ENCODE measurements around the gene AS3MT.
"Not testable (repeated sequence)": the region's sequence is repeated elsewhere in the genome, so short reads cannot be mapped to it uniquely, and the experiment has no call there.

AS3MT gene

GRCh38 chr10:102917962-102918816, 48.9 kb downstream of the AS3MT start, which contains the start of gene CNNM2:
CNNM2 (plus strand) TSS chr10:102918294; CDS start chr10:102918481, 187 bp downstream.
- peak; percentile 99 for DNase-seq (ENCODE audit: low read depth)
- H3K4me3 ChIP-seq (ENCODE audit: low read depth, low read length): peak within 1 kb of the TSS; percentile 81

- no peak for DNase-seq (ENCODE audit: low read depth)
Measured at GRCh38 chr10:102918817-102919245, 49.6 kb downstream of the AS3MT start.

GRCh38 chr10:102919246-102919959, 50.1 kb downstream of the AS3MT start:
- H3K4me3 ChIP-seq (ENCODE audit: low read depth, low read length): peak overlapping the region; percentile 81
- no peak for DNase-seq (ENCODE audit: low read depth)

More at GRCh38 chr10:102918817-102919245, 49.6 kb downstream of the AS3MT start:
- H3K4me3 ChIP-seq (ENCODE audit: low read depth, low read length): peak overlapping the region; percentile 81

- H3K4me3 ChIP-seq (ENCODE audit: low read depth, low read length): no peak overlapping the region
- no peak for DNase-seq (ENCODE audit: low read depth)
Measured at GRCh38 chr10:102919992-102920739, 50.9 kb downstream of the AS3MT start.

GRCh38 chr10:102923601-102924000, 54.3 kb downstream of the AS3MT start:
- H3K4me3 ChIP-seq (ENCODE audit: low read depth, low read length): no peak overlapping the region
- DNase-seq (ENCODE audit: low read depth): no peak

GRCh38 chr10:102926842-102927241, 57.6 kb downstream of the AS3MT start:
- DNase-seq (ENCODE audit: low read depth): no peak
- no peak overlapping the region for H3K4me3 ChIP-seq (ENCODE audit: low read depth, low read length)

- DNase-seq (ENCODE audit: low read depth): no peak
- H3K4me3 ChIP-seq (ENCODE audit: low read depth, low read length): no peak overlapping the region
Measured at GRCh38 chr10:102927311-102928010, 58.2 kb downstream of the AS3MT start.

GRCh38 chr10:102928442-102928841, 59.2 kb downstream of the AS3MT start:
- not testable (repeated sequence) for H3K4me3 ChIP-seq (ENCODE audit: low read depth, low read length); DNase-seq (ENCODE audit: low read depth)

GRCh38 chr10:102930720-102931119, 61.5 kb downstream of the AS3MT start:
- no peak for DNase-seq (ENCODE audit: low read depth)
- no peak overlapping the region for H3K4me3 ChIP-seq (ENCODE audit: low read depth, low read length)

GRCh38 chr10:102931643-102932042, 62.4 kb downstream of the AS3MT start:
- H3K4me3 ChIP-seq (ENCODE audit: low read depth, low read length): no peak overlapping the region
- no peak for DNase-seq (ENCODE audit: low read depth)

- no peak overlapping the region for H3K4me3 ChIP-seq (ENCODE audit: low read depth, low read length)
- DNase-seq (ENCODE audit: low read depth): no peak
Measured at GRCh38 chr10:102935505-102935904, 66.2 kb downstream of the AS3MT start.

GRCh38 chr10:102935939-102936605, 66.8 kb downstream of the AS3MT start:
- no peak overlapping the region for H3K4me3 ChIP-seq (ENCODE audit: low read depth, low read length)

GRCh38 chr10:102941401-102941800, 72.1 kb downstream of the AS3MT start:
- no peak overlapping the region for H3K4me3 ChIP-seq (ENCODE audit: low read depth, low read length)
- no peak for DNase-seq (ENCODE audit: low read depth)

More at GRCh38 chr10:102935939-102936605, 66.8 kb downstream of the AS3MT start:
- DNase-seq (ENCODE audit: low read depth): no peak

- H3K4me3 ChIP-seq (ENCODE audit: low read depth, low read length): no peak overlapping the region
- no peak for DNase-seq (ENCODE audit: low read depth)
Measured at GRCh38 chr10:102945449-102945848, 76.2 kb downstream of the AS3MT start.

- H3K4me3 ChIP-seq (ENCODE audit: low read depth, low read length): no peak overlapping the region
- DNase-seq (ENCODE audit: low read depth): no peak
Measured at GRCh38 chr10:102945962-102946361, 76.7 kb downstream of the AS3MT start.

GRCh38 chr10:102946992-102947391, 77.7 kb downstream of the AS3MT start:
- no peak overlapping the region for H3K4me3 ChIP-seq (ENCODE audit: low read depth, low read length)
- DNase-seq (ENCODE audit: low read depth): no peak

- DNase-seq (ENCODE audit: low read depth): no peak
- H3K4me3 ChIP-seq (ENCODE audit: low read depth, low read length): no peak overlapping the region
Measured at GRCh38 chr10:102948176-102948575, 78.9 kb downstream of the AS3MT start.

- DNase-seq (ENCODE audit: low read depth): no peak
- no peak overlapping the region for H3K4me3 ChIP-seq (ENCODE audit: low read depth, low read length)
Measured at GRCh38 chr10:102948786-102949185, 79.5 kb downstream of the AS3MT start.

- no peak for DNase-seq (ENCODE audit: low read depth)
- H3K4me3 ChIP-seq (ENCODE audit: low read depth, low read length): no peak overlapping the region
Measured at GRCh38 chr10:102949916-102950315, 80.6 kb downstream of the AS3MT start.

Measured in skeletal muscle cell (primary cell).